ENCODE measurements around the gene NPHP4.
A peak's percentile ranks its signal among the peaks of the same experiment; 100 is the strongest.

The NPHP4 gene

DNA sequence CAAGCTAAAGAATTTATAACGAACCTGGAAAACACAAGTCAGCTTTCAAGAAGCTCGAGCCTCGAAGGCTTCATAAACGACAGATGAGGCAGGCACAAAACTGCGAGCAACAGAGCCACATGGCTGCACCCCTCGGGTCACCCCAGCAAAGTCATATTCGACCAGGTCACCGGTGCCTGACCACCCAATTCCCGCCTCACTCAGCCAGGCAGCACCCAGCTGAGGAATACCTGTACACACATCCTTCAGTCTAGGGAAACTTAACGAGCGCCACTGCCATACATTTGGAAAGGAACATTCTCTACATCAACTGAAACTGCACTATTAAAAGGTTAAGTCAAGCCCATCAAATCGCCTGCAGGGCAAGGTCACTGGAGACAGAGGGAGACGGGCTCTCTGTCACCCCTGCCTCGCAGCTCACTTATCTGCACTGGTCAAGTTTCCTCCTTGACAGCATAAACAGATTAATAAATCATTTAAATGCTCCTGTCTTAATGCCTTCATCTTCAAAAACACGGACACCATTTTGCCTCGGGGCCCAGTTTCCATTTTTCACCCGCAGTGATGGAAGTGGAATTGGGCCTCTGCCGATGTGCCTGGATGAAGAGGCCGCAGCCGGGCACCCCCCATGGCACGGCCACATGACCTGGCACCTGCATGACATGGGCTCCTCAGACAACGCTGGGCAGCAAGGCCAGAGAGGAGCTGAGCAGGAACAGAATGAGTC, 20.6 kb downstream of the NPHP4 start:
- no peak for DNase-seq (ENCODE audit: low spot score)

DNA sequence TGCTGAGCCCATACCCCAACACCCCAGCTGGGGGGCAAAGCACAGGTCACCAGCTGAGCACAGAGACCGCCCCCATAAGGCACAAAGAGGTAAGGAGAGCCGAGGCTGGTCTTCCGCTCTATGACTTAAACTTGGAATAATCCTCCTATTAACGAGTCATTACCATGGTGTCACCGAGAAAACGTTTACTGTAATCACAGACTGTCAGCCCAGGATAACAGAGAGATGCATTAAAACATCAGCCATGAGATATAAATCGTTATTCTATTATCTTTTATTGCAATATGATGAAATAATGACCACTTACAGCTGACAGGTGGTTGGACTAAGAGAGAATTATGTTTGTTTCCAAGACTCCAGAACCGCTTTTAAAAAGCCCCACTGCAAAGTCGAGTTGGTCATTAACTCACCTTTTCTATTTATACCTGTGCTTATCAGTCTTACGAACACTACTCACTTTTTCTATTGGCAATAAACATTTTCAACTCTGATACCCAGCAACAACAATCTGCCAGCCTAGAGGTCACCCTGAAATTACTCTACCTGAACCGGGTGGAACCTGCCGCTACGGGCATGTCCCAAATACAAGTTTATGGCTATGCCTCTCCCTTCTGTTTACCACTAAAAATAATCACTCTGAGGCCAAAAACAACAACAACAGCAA, 21.5 kb downstream of the NPHP4 start:
- DNase-seq (ENCODE audit: low spot score), result no peak

DNA sequence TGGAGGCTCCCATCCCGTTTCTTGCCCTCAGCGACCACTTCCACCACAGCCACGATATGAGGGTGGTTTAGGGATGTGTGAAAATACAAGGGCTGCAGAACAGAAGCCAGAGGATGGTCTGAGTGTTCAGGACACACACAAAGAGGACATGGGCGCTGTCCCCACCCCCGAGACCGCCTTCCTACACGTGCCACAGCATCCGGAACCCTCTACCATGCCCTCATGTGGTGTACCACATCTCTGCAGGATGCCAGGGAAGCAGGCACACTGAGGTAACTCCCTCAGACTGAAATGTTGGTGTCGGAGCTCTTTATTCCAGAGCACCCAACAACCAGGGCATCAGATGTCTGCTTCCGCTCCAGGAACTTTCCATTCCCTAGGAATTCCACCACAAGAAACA, 23.1 kb downstream of the NPHP4 start:
- no peak for DNase-seq (ENCODE audit: low spot score)

DNA sequence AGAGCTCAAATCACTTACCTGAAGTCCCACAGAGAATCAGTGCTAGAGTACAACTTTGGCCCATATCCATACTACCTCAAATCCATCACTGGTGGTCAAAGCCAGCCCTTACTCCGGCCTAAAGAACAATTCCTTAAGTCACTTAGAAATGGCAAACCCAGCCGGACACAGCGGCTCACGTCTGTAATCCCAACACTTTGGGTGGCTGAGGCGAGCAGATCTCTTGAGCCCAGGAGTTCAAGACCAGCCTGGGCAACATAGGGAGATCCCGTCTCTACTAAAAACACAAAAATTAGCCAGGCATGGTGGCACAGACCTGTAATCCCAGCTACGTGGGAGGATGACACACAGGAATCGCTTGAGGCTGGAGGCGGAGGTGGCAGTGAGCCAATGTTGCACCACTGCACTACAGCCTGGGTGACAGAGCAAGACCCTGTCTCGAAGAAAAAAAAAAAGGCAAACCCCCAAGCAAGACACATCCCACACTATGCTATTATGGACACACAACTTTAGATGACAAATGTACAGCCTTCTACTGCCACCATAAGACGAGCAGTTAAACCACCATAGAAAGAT, 24.0 kb downstream of the NPHP4 start:
- no peak for DNase-seq (ENCODE audit: low spot score)

DNA sequence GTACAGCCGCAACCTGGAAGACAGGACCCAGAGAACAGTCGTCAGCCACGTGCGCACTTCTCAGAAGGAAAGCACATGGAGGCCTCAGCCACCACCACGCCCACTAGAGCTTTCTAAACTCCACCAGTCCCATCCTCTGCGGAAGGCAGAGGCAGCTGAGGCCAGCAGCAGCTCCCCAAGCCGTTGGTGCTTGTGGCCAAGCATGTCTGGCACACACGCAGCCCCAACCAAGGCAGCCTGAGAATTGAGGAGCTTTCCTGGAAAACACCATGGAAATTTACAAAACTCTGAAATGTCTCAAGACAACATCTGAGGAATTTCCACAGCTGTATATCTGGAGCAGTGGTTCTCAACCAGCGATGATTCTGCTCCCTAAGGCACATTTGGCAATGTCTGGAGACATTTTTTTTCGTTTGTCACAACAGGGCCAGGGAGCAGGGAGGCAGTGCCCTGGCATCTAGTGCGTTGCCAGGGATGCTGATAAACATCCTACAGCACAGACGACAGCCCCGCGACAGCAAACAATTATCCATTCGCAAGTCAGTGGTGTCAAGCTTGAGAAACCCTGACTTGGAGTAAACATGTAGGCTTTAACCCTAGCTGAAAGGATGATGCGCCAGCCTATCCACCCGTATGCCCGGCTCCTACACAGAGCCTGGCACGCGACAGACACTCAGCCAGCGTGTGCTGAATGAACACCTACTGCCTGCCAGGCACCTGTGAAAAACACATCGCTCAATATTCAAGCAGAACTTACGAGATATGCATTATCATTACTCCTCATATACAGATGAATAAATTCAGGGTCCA, 24.7 kb downstream of the NPHP4 start:
- peak; percentile 58 for DNase-seq (ENCODE audit: low spot score)

DNA sequence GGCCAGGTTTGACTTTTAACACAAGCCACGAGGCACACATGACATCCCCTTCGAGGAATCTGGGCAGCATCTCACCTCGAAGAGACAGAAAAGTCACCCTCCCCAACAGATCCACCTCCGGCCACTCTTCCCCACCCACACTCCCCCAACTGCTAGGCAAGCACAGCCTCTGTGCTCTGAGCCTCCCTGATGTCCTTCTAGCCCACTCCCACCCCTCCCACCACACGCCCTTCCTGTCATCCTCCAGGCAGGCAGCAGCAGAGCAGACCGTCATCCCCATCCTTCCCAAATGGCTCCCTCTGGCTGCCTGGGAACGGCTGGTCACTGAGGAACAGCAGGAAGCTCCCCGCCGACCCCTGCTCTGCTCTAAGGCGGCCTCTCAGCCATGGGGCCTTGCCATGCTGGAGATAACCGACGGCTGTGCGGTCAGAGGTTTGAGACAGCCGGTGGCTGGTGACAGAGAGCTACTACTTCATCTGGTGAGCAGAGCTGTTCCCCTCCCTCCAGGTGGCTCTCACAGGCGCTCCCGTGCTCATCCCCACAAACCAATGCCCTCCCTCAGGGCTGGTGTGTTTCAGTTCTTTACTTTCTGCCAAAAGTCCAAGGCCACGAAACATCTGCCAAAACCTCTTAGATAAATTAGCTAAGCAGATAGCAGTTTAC, 25.6 kb downstream of the NPHP4 start:
- no peak for DNase-seq (ENCODE audit: low spot score)

DNA sequence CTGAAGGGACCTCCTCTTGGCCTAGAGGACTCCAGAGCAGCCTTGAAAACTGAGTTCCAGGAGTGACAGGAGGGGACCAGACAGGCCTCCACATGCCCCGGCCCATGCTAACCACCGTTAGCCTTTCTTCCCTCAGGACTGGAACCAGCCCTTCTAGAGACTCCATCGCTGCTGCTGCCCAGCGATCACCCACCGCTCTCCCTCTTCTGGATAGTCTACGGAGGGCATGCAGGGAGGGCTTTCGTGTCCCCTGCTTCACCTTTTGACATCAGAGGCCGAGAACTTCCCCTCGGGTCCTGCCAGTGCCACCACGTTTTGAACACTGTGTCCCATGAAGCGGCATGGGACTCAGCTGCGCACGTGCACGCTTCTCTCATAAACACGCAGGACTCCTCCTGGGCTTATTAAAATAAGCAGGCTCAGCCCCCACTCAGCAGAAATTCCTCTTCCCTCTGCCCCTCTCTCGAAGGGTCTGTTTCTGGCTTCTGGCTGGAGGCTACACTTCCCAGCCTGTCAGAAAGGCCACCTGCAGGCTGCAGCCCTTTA, 26.6 kb downstream of the NPHP4 start:
- DNase-seq (ENCODE audit: low spot score), result no peak

DNA sequence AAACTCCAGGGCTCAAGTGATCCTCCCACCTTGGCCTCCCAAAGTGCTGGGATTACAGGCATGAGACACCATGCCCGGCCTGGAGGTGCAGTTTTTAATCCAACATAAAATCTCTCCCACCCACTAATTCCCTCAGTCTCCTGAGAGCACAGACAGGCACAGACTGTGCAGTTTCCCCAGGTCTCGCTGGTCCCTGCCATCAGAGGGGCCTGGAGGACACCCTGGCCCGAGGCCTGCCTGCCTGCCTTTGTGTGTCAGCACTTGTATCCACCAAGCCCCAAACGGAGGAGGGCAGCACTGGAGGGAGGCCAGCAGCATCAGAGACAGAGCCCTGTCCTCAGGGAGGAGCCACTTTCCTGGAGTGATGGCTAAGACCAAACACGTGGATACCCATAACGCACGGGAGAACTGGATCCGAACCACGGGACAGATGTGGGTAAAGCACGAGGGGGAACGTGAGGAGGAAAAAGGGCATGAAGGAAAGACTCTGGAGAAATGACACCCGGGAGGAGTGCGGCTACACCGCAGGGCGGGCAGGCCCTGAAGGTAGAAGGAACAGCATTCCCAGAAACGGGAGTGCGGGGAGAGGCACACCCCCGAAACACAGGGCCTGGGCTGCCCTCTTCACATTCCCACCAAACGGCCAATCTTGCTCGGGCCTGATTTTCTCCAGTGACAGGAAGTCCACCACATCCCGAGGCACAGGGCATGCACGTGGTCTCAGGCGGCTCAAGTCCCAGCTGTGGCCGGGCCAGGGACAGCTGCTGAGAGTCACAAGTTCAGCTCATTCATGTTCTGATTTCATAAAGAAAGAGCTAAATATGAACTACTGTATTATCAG, 29.7 kb downstream of the NPHP4 start:
- no peak for DNase-seq (ENCODE audit: low spot score)

DNA sequence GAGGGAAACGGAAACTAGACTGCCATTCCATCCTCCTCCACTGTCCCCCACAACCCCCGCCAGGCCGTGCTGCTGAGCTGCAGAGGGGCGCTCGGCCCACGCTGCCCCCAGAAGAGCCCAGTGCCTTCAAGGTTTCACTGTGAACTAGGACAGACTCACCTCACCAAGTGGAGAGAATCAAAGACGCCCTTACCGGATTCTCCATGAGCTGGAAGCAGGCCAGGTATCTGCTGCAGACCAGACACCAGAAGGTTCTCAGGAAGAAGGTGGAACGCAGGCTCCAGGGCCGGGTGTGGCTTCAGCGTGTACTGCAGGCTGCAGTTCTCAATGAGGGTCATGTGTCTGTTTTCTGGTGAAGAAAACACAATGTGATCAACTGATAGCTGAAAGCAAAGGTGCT, 30.6 kb downstream of the NPHP4 start:
- no peak for DNase-seq (ENCODE audit: low spot score)

DNA sequence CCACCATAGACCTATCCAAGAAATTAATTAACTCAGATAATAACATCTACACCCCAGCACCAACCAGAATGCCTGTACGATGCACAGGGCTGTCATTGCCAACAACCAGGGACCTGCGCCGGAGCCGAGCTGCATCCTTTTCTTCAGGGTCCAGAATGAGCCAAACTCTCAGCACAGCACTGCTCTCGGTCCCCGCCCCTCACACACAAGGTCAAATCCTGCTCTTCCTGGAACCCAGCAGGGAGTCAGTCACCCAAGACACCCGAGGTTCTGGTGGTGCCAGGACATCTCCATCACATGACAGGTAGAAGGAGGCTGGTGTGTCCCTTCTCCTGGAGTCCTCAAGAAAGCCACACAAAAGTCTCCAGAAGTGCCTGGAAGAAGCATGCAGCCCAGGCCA, 31.9 kb downstream of the NPHP4 start:
- DNase-seq (ENCODE audit: low spot score), result no peak

DNA sequence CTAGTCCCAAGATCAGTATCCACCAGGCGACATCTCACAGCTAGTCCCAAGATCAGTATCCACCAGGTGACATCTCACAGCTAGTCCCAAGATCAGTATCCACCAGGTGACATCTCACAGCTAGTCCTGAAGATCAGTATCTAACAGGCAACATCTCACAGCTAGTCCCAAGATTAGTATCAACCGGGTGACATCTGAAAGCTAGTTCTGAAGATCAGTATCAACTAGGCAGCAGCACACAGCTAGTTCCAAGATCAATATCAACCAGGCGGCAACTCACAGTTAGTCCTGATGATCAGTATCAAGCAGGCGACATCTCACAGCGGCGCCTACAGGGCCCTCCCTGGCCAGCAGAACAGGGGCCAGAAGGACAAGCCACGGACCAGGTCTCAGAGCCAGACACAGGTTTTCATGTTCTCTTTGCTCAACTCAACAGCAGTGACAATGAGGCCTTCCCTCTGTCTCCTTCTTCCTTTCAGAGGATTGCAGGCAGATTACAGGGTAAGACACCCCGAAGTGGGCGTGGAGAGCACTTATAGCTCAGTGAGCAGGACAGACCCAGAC, 32.5 kb downstream of the NPHP4 start:
- DNase-seq (ENCODE audit: low spot score), result no peak

DNA sequence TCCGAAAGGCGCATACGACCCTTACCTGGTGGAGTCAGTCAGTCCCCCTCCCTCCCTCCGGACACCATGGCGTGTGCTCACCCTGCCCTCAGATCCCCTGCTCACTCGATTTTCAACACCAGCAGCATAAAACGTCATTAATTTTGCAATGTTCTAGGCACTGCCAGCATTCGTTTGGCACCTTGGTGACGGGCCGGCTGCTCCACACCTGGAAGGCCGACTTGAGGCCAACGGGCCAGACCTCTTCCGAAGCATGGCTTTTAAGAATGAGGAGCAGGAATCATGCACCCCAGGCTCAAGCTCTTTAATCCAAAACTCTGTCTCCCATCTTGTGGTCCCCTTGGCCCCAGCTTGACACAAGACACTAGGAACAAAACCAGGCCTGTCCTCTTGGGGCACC, 33.1 kb downstream of the NPHP4 start:
- DNase-seq (ENCODE audit: low spot score), result no peak

DNA sequence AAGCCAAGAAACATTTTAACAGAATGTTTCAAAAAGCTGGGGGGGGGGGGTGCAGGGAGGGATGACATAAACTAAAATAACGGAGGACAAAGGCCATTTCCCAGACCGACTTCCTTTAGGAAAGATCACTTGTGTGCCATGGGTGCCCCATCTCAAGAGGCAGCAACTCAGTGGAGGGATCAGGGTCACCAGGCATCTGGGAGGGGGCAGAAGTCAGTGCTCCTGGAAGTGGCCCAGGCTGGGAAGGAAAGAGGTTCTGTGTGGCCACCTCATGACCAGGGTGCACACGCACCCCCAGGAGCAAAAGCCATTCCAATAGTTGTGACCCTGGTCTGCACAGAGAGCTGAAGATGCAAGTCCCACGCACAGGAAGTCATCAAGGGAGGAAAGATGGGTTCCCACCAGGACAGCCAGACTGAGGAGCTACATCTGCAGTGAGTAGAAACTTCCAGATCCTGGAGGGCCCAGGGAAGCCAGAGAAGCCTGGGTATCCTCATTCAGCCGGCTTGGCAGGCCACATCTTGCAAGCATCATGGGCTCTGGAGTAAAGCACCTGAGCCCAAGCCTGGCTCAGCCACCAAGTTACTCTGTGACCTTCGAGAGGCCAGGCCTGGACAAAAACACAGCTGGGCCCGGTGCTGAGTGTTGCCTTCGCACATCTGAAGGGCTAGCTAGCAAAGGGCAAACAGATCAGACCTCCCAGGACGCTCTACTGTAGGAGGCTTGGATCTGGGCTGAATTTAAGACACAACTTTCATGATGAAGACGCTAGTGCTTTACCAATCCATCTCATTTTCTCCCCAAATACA, 36.0 kb downstream of the NPHP4 start:
- no peak for DNase-seq (ENCODE audit: low spot score)

DNA sequence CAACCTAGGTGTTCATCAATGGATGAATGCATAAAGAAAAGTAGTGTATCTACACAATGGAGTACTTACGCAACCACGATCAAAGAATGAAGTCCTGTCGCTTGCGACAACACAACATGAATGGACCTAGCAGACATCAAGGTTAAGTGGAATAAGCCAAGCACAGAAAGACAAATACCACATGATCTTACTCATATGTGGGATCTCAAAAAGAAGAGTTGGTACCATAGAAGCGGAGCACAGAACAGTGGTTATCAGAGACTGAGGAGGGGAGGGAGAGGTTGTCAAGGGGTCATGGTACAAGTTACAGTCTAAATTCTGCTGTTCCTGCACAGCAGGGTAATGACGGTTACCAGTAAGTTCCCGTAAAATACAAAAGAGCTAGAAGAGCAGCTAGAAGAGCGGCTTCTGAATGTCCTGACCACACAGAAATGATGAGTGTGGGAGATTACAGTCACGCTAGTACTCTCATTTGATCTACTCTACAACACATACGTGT, 36.7 kb downstream of the NPHP4 start:
- DNase-seq (ENCODE audit: low spot score), result no peak

DNA sequence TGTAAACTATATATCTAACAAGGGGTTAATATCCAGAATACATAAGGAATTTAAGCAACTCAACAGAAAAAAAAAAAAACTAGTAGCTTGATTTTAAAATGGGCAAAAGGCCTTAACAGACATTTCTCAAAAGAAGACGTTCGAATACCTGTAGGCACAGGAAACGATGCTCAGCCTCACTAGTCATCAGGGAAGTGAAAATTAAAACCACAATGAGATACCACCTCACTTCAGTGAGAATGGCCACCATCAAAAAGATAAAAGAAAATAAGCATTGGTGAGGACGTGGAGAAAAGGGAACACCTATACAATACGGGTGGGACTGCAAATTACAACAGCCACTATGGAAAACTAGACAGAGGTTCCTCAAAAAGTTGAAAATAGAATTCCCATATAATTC, 37.3 kb downstream of the NPHP4 start:
- no peak for DNase-seq (ENCODE audit: low spot score)

DNA sequence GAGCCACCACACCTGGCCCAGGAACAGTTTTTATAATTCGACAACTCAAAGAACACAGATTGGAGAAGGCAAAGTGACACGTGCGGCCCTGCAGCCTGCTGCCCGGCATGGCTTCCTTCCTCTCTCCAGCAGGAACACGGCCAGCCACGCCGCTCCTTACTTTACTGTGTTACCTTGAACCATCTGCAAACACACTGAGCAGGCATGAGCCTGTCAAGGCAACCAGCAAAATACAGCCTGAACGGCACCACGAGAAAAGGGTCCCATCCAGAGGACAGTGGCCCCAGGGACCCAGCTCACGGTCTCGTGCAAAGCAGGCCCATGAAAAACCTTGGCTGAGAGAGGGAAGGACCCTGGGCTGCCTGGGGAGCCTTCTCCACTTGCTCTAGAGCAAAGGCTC, 38.8 kb downstream of the NPHP4 start:
- DNase-seq (ENCODE audit: low spot score), result no peak

DNA sequence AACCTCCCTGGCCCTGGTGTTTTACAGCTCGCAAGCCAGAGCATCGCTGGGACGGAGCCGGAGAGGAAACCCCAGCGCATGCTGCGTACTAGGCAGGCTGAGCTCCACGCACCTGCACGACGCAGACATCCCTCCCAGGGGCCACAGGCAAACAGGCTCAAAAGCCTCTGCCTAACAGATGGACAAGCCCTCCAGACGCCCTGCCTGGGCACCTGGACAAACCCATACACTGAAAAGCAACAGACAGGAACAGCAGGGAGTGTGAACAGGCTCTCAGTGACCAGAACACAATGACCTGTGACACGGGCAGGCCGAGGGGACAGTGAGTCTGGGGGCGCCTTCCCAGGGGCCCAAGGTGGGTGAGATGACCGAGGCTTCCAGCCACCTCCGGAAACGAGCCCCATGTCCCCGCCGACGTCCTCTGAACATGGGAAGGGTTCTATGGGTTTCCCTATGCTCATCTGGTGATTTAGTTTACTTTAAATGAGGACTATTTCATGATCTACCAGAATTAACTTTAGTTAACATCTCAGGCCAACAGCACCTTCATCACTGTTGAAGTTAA, 40.3 kb downstream of the NPHP4 start:
- DNase-seq (ENCODE audit: low spot score), result no peak

DNA sequence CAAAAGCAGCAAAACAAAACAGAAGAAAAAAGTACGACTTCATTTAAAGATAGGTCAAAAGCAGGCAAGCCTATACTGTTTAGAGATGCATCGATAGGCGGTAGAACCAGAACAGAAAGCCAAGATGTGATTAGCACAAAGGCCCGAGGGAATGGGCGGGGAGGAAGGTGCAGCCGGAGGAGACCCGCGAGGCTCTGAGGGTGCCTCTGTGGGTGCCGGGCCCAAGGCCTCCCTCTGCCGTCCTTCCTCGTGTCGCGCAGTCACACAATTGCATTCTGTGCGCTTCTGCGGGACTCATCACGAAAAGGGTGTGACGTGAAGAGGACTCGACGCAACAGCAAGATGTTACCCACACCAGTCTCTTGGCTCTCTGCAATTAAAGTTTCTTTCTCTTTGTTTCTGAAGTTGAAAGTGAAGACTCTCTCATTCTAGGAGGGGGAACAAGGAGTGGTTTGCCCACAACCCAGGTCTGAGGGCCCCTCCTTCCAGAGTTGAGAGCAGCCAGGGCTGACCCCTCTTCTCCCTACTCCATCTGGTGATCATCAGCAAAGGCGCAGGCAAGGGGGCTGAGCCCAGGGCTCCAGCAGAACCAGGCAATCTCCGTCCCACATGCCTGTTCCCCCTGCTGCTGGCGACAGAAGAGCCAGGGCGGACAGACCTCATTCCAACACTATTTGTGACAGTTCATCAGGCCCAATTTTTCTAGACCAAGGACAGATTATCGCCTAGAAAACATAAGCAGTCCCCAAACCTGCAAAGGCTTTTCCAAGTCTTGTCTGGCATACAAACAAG, 41.0 kb downstream of the NPHP4 start:
- DNase-seq (ENCODE audit: low spot score), result no peak
